Small intestine (tissue), 7 donors: ENCODE data around the gene KCNH4. TPM values are rescaled to one million over a fixed set of nuclear protein-coding genes. Genes with fewer than 3 reads are reported as not detected.
A peak's percentile ranks its signal among the peaks of the same experiment; 100 is the strongest.

Experiments used
- DNase-seq, 2 donors: peaks; one replicate each; pipeline versions ENCODE4 v3.0.0 to v3.0.0-alpha.2; 2013
- FAIRE-seq: peaks from 2 replicates; lab custom pipeline; 2012; peaks lifted over from hg19 to GRCh38; lab: Jason Lieb, UNC
- H3K27ac ChIP-seq, 3 donors: one replicate each; pipeline ENCODE4 v1.5.1; 2013; ENCODE audit warnings: low read length in 2 of 3, mild to moderate bottlenecking in 2 of 3, control low read depth in 1 of 3, inconsistent platforms in 1 of 3, low read depth in 1 of 3, moderate library complexity in 1 of 3
- H3K27me3 ChIP-seq, 3 donors: one replicate each; pipeline ENCODE4 v1.6.1; 2013; ENCODE audit warnings: low read length in 3 of 3, inconsistent platforms in 1 of 3; ENCODE audit not compliant: control insufficient read depth in 3 of 3, insufficient read depth in 3 of 3
- H3K36me3 ChIP-seq, 3 donors: one replicate each; pipeline ENCODE4 v1.6.1; 2013; ENCODE audit warnings: low read length in 3 of 3, inconsistent platforms in 1 of 3, low read depth in 1 of 3, mild to moderate bottlenecking in 1 of 3, moderate library complexity in 1 of 3; ENCODE audit not compliant: control insufficient read depth in 3 of 3, insufficient read depth in 2 of 3
- H3K4me1 ChIP-seq, 3 donors: one replicate each; pipeline ENCODE4 v1.6.1; 2013; ENCODE audit warnings: low read length in 2 of 3, inconsistent platforms in 1 of 3, low read depth in 1 of 3, mild to moderate bottlenecking in 1 of 3, moderate library complexity in 1 of 3; ENCODE audit not compliant: control insufficient read depth in 3 of 3, insufficient read depth in 2 of 3
- H3K4me3 ChIP-seq, 3 donors: one replicate each; pipeline ENCODE4 v1.5.1; 2013; ENCODE audit warnings: low read length in 3 of 3, control low read depth in 1 of 3, inconsistent platforms in 1 of 3, low read depth in 1 of 3, mild to moderate bottlenecking in 1 of 3, moderate library complexity in 1 of 3
- H3K9me3 ChIP-seq, 2 donors: one replicate each; pipeline ENCODE4 v1.6.1; 2013; ENCODE audit warnings: low read depth in 1 of 2, low read length in 1 of 2; ENCODE audit not compliant: control insufficient read depth in 2 of 2, insufficient read depth in 1 of 2
- whole genome bisulfite sequencing, 3 donors: extraction: QIAGEN DNeasy Blood & Tissue Kit; methylation state at CpG; one replicate each; pipeline ENCODE4 v1.1.7; 2013; 5-methylcytosine and 5-hydroxymethylcytosine counted together
- polyA plus RNA-seq, 4 donors: library from polyadenylated mRNA; stranded (reverse) in 3 of 4; unstranded in 1 of 4; fragments of 200-250 nt in 3 of 4; fragments of 120-200 nt in 1 of 4; gene quantifications; one replicate each; pipeline versions ENCODE4 v1.2.1 to v1.2.3, GENCODE V29; 2013
- donor health status: healthy with polysubstance abuse.
- donor health status: control.
- donor health status: control.
- donor health status: Bipolar disorder and iron deficiency.
- donor health status: healthy.

KCNH4 gene
- polyA plus RNA-seq, 4 donors = 0.18 to 0.22 TPM; not detected in 2

DNA sequence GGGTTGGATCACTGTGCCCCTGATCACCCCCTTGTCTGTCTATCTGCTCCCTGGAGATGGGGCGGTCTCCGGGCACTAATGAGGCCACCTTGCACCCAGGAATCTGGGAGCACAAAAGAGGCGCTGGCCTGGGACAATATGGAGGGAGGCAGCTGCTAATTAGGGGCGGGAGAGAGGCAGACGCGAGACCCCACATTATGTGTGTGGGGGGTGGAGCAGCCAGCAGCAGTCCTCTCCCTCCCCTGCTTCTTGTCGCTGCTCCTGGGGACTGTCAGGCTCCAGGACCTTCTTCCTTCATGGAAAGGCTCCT lies 4.6 kb upstream of the KCNH4 start:
- Histone ChIP-seq H3K4me3 (no peak overlapping the region), H3K4me1 (peaks cover 0 to 39% (median 11%) of the 10 kb centered on the region in 3 donors), H3K27me3 (peaks cover 0 to 18% (median 0%) of the 10 kb centered on the region in 3 donors), H3K9me3 (no peaks in the 10 kb centered on the region), H3K36me3 (peaks cover 0 to 7% (median 0%) of the 10 kb centered on the region in 3 donors), H3K27ac (no peak overlapping the region)
- FAIRE-seq = no peak
- WGBS, 3 donors = 69 to 93% (median 84%) methylated on average over 7 of the region's 7 CpGs
- no peak for DNase-seq

DNA sequence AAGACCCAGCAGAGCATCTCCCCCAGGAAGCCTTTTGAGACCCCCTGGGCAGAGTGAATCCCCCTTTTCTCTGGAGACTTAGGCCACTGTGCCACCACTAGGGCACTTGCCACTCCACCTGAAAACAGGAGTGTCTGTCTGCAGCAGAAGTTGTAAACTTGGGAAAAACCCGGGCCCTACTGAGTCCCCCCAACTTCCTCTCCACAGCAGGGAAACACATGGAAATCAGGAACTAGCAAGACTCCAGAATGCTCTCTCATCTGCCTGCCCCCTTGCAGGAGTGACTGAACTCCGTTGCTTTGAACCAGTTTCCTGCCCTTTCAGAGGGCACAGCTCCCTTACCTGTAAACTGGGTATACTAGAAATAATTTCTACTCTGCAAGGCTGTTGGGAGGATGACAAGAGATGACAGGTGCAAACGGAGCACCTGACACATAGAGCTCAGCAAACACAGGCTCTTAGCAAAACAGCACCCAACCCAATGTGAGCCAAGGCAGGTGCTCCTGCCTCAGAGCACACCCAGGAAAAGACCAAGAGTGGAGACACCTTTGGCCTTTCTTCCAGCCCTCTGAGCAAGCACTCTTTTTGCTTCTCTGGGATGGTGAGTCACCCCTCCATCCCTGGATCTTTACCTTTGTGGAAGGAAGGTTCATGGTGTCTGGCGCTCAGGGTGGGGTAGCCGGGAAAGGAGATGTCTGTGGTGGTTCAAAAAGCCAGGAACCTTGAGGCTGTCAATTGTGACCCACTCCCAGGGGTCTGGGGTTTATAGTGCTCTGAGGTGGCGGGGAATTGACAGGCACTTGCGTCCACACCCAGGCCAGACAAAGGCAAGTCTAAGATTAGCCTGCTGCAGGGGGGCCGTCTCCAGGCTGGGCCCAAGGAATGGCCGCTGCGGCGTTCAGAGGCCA lies 4.0 kb upstream of the KCNH4 start, which contains the start of gene HCRT:
TSS of gene HCRT (minus strand) at position 740 of the 908 bp plus-strand sequence. CDS start at position 653, 87 bp downstream.
- peak in 1 of 2 donors; percentile 69 for DNase-seq
- Histone ChIP-seq H3K4me3 (peak within 1 kb of the TSS in 2 of 3 donors; percentile 26 to 33), H3K36me3 (peaks cover 0 to 3% (median 0%) of the 10 kb centered on the region in 3 donors), H3K9me3 (no peaks in the 10 kb centered on the region), H3K4me1 (peaks cover 0 to 43% (median 11%) of the 10 kb centered on the region in 3 donors), H3K27ac (peak within 1 kb of the TSS; percentile 9 to 39 (median 21)), H3K27me3 (peaks cover 0 to 24% (median 0%) of the 10 kb centered on the region in 3 donors)
- 57 to 73% (median 64%) methylated on average over 11 of the region's 11 CpGs for WGBS, 3 donors
- FAIRE-seq = no peak

DNA sequence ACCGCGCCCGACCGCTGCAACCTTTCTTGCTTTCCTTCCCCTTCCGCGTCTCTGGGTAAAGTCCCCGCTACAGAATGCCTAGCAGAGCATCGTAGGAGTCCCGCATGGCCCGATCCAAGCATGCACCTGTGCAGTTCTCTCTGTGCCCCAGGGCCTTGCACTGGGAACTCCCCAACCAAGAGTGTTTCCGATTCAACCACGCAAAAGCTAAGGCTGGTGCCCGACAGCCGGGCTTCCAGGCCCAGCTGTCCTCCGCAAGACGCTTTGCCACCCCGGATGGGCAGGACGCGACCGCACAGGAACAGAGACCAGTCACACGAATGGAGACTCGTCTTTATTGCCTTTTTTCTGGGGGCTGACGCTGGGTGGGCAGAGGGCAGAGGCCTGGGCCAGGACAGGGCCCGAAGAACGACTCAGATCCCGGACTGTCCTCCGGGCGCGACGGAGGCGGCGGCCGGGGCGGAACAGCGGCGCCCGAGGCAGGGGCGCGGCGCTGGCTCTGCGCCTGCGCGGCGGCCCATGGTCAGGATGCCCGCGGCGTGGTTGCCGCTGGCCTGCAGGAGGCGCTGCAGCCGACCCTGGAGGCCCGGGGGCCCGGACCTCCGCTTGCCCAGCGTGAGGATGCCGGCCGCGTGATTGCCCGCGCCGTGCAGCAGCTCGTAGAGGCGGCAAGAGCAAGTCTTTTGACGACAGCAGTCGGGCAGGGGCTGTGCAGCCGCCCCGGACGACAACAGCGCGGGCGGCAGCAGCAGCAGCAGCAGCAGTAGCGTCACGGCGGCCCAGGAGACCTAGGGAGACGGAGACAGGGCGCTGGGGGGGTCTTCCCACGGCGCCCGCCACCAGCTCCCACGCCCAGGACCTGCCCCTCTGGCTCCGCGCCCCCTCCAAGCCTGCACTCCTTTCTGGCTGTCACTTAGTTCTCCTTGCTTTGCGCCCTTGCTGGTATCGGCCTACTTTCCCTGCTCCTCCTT lies 3.1 kb upstream of the KCNH4 start:
- H3K27me3 ChIP-seq = peaks cover 0 to 33% (median 0%) of the 10 kb centered on the region in 3 donors
- H3K4me3 ChIP-seq = peak overlapping the region; percentile 33 to 73 (median 57)
- H3K9me3 ChIP-seq = no peaks in the 10 kb centered on the region
- H3K36me3 ChIP-seq = no peaks in the 10 kb centered on the region
- 2 to 4% (median 4%) methylated on average over 66 to 83 of the region's 83 CpGs for WGBS, 3 donors
- peaks cover 0 to 43% (median 11%) of the 10 kb centered on the region in 3 donors for H3K4me1 ChIP-seq
- peak overlapping the region; percentile 62 to 93 (median 77) for H3K27ac ChIP-seq
- FAIRE-seq = no peak
- DNase-seq = peak; percentile 74 to 93

DNA sequence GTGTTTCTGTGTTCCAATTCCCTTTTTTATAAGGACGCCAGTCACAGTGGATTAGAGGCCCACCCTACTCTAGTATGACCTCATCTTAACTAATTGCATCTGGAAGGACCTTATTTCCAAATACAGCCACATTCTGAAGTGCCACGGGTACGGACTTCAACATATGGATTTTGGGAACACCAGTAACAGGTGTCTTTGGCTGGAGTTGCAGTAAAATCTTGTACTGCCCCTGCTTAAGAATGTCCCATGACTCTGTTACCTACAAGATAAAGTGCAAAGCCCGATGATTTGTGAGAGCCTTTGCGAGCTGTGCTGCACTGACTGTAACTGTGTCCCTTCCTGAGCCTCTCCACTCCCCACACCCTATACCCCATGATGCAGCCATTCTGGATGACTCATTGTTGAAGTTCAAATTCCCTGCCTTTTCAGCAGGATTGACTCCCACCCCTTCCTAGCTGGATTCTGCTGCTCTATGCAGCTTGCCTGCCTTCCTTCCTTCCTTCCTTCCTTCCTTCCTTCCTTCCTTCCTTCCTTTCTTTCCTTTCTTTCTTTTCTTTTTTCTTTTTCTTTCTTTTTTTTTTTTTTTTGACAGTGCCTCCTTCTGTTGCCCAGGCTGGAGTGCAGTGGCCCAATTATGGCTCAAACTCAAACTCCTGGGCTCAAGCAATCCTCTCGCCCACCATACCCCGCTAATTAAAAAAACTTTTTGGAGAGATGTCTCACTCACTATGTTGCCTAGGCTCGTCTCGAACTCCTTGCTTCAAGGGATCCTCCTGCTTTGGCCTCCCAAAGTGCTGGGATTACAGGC lies 2.2 kb upstream of the KCNH4 start:
- peaks cover 0 to 37% (median 0%) of the 10 kb centered on the region in 3 donors for H3K27me3 ChIP-seq
- DNase-seq (peak; percentile 76 to 82), FAIRE-seq (no peak)
- H3K9me3 ChIP-seq = no peaks in the 10 kb centered on the region
- no peaks in the 10 kb centered on the region for H3K36me3 ChIP-seq
- H3K4me3 ChIP-seq = peak overlapping the region in 2 of 3 donors; percentile 33 to 73
- peak overlapping the region; percentile 62 to 93 (median 77) for H3K27ac ChIP-seq
- 36 to 61% (median 50%) methylated on average over 9 of the region's 9 CpGs for WGBS, 3 donors
- H3K4me1 ChIP-seq = peaks cover 0 to 43% (median 11%) of the 10 kb centered on the region in 3 donors

DNA sequence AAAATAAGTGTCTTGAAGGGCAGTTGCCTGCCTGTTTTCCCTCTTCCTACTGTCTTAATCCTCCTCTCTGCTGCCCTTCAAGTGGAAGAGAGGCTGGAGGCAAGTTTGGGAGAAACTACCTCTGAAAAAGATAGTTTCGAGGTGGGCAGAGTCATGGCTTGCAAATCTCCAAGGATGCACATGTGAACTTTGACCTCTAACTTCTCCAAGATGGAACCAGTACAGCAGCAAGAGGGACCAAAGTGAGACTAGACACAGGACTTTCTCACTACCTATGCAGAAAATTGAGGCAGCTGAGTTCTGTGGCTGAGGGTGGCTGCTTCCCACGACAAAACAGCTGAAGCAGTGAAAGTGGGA lies 887 bp upstream of the KCNH4 start:
- DNase-seq = no peak
- H3K4me1 ChIP-seq = peaks cover 0 to 43% (median 11%) of the 10 kb centered on the region in 3 donors
- no peak overlapping the region for H3K27ac ChIP-seq
- H3K27me3 ChIP-seq = peaks cover 0 to 37% (median 0%) of the 10 kb centered on the region in 3 donors
- no peaks in the 10 kb centered on the region for H3K36me3 ChIP-seq
- no peak for FAIRE-seq
- WGBS, 3 donors = 81 to 92% (median 87%) methylated on average over 2 of the region's 2 CpGs
- H3K4me3 ChIP-seq = no peak overlapping the region
- no peaks in the 10 kb centered on the region for H3K9me3 ChIP-seq

DNA sequence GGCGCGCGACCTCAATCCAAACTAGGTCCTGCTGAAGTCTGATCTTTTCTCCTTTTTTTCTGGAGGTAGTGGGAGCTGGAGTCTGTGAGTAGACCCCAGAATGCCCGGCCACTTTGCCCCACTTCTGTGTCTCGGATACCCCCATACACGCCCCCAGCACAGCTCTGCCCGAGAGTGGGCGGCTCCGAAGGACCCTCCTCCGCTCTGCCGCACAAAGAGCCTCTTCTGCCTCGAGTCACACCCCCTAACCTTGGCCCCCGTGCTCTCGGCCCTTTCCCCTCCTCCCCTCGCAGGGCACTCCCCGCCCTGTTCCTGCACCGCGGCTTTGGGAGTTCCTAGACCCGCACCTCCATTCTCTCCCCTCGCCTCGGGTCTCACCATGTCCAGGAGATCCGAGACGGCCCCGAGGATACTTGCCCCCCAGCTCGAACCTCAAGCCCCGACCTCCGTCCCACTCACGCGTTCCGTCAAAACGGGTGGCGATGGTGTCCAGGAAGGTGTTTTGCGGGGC lies 476 bp downstream of the KCNH4 start:
- DNase-seq (no peak), FAIRE-seq (no peak)
- no peak overlapping the region for H3K27ac ChIP-seq
- 1 to 3% (median 3%) methylated on average over 28 to 33 of the region's 33 CpGs for WGBS, 3 donors
- peaks cover 0 to 37% (median 0%) of the 10 kb centered on the region in 3 donors for H3K27me3 ChIP-seq
- no peaks in the 10 kb centered on the region for H3K36me3 ChIP-seq
- H3K4me1 ChIP-seq = peaks cover 0 to 42% (median 11%) of the 10 kb centered on the region in 3 donors
- peak overlapping the region in 1 of 3 donors; percentile 46 for H3K4me3 ChIP-seq
- H3K9me3 ChIP-seq = no peaks in the 10 kb centered on the region

DNA sequence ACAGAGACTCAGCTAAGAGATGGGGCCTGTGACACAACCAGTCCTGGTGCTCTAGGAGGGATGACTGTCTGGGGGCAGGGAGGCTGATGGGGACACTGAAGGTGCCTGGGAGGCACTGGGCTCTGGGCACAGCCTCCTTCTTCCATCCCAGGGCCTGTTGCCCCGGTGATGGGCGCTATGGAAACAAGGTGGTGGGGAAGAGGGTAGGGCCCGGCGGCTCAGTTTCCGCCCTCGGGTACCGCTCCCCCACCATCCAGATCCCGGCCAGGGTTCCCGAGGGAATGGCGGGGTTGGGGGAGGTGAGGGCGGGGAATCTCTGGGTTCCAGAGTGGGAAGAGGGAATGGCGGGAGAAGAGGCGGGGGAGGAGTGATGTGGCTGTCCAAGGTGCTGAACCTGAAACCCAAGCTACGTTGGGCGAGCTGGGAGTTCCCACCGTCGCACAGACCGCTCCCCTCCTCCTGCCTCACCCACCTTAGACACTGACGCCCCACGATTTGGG lies 981 bp downstream of the KCNH4 start:
- peak; percentile 27 to 75 for DNase-seq
- Histone ChIP-seq H3K4me3 (no peak overlapping the region), H3K9me3 (no peaks in the 10 kb centered on the region), H3K4me1 (peaks cover 0 to 37% (median 10%) of the 10 kb centered on the region in 3 donors), H3K36me3 (no peaks in the 10 kb centered on the region), H3K27ac (no peak overlapping the region), H3K27me3 (peaks cover 0 to 37% (median 0%) of the 10 kb centered on the region in 3 donors)
- 9 to 21% (median 12%) methylated on average over 19 to 20 of the region's 20 CpGs for WGBS, 3 donors
- FAIRE-seq = no peak
